Caco-2 (cell line): ENCODE measurements around the gene SRBD1. TPM values are rescaled to one million over a fixed set of nuclear protein-coding genes. Genes with fewer than 3 reads are reported as not detected.

Experiments used
- BruUV-seq: library from RNA; stranded (reverse); fragments of 400-500 nt; replicated peaks from 2 replicates; lab custom pipeline; 2021; lab: Mats Ljungman, UMichigan
- CTCF ChIA-PET: fragments of 300-600 bp; sonication (Branson Sonifier 250); formaldehyde crosslinking; loops from one replicate; lab custom pipeline; 2022; ENCODE audit warnings: antibody characterized with exemption; lab: Charles Lee
- POLR2A ChIA-PET: fragments of 300-600 bp; sonication (Branson Sonifier 250); formaldehyde crosslinking; loops from one replicate; lab custom pipeline; 2022; ENCODE audit warnings: antibody characterized with exemption; lab: Charles Lee
- DNase-seq, 2 experiments: peaks; one replicate each; pipeline versions ENCODE4 v3.0.0 to v3.0.0-alpha.2; 2020 to 2022
- H3K27me3 ChIP-seq: replicated peaks from 2 replicates; pipeline ENCODE4 v1.6.0; 2011; ENCODE audit warnings: low read length; ENCODE audit not compliant: control insufficient read depth, insufficient read depth
- H3K36me3 ChIP-seq: 2 replicates; pipeline ENCODE4 v1.5.1; 2011; ENCODE audit warnings: low read length; ENCODE audit not compliant: control insufficient read depth, insufficient read depth
- H3K4me1 ChIP-seq: fragments of 250-450 bp; sonication (Bioruptor Pico); 2 replicates; pipeline ENCODE4 v1.5.1; 2020; ENCODE audit warnings: mild to moderate bottlenecking
- H3K4me3 ChIP-seq: 2 replicates; pipeline ENCODE4 v1.5.1; 2011; ENCODE audit warnings: low read depth, mild to moderate bottlenecking, control low read depth, low read length
- H3K9me3 ChIP-seq: fragments of 250-450 bp; sonication (Bioruptor Pico); 2 replicates; pipeline ENCODE4 v1.5.1; 2020; ENCODE audit warnings: mild to moderate bottlenecking, moderate library complexity
- H3K27ac Mint-ChIP-seq: one replicate; pipeline ENCODE4 v1.8.0; 2022; ENCODE audit warnings: mixed read lengths; ENCODE audit not compliant: unreplicated experiment
- H3K27me3 Mint-ChIP-seq: one replicate; pipeline ENCODE4 v1.8.0; 2022; ENCODE audit warnings: mixed read lengths; ENCODE audit not compliant: insufficient read depth, unreplicated experiment
- H3K36me3 Mint-ChIP-seq: one replicate; pipeline ENCODE4 v1.8.0; 2022; ENCODE audit warnings: mild to moderate bottlenecking, mixed read lengths; ENCODE audit not compliant: insufficient read depth, unreplicated experiment
- H3K4me1 Mint-ChIP-seq: one replicate; pipeline ENCODE4 v1.8.0; 2022; ENCODE audit warnings: low read depth, mixed read lengths; ENCODE audit not compliant: unreplicated experiment
- H3K4me3 Mint-ChIP-seq: one replicate; pipeline ENCODE4 v1.8.0; 2022; ENCODE audit warnings: mild to moderate bottlenecking, moderate library complexity, mixed read lengths; ENCODE audit not compliant: unreplicated experiment
- H3K9me3 Mint-ChIP-seq: one replicate; pipeline ENCODE4 v1.8.0; 2022; ENCODE audit warnings: mixed read lengths; ENCODE audit not compliant: unreplicated experiment
- CTCF ChIP-seq, 2 experiments: fragments of 200-600 bp in 1 of 2; IDR thresholded peaks; 1 replicate in 1 of 2; 2 replicates in 1 of 2; pipeline versions ENCODE4 v1.5.1 to v1.8.0; 2011 to 2022; ENCODE audit warnings: antibody characterized with exemption in 1 of 2, control low read depth in 1 of 2, inconsistent platforms in 1 of 2, low read depth in 1 of 2, low read length in 1 of 2, mild to moderate bottlenecking in 1 of 2, moderate library complexity in 1 of 2; ENCODE audit not compliant: insufficient read depth in 1 of 2, severe bottlenecking in 1 of 2, unreplicated experiment in 1 of 2
- intact Hi-C: fragments of 100-400 bp; cut with micrococcal nuclease; formaldehyde crosslinking; loops from one replicate; pipeline ENCODE4 v1.10.0; 2022; ENCODE audit not compliant: unreplicated experiment
- total RNA-seq: library from RNA; stranded (reverse); gene quantifications from 2 replicates; pipeline ENCODE4 v1.2.3, GENCODE V29; 2022

Gene SRBD1
- total RNA-seq, 1 experiment from 2014 or later = 15.8 TPM

DNA sequence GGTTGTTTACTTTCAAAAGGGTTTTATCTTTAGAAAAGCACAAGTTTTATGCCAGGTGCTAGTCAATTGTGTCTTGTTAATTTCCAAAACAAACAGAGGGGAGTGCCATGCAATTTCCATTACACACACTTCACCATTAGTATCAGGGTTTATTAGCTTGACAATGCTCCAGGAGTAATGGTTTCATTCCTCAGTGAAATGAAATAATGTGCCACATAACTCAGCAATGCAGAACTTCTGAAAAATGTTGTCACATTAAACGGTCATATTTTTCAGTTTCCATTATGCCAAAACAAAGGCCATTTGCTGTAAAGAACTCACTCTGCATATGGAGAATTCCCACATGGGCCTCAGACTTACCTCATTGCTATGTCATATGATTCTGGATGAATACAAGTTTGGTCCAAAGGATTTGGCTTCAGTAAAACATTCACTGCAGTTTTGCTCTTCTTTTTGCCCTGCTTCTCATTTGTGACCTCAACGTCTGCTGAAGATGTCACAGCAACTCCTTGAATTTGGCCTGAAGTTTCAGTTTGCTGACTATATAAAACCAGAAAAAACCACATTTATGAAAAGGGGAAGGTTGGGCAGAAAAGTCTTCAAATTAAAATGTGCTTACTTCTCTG is 198.2 kb downstream of the SRBD1 start:
- Mint-ChIP-seq H3K27ac (no peak overlapping the region), H3K36me3 (peaks cover 17% of the 10 kb centered on the region), H3K4me1 (no peaks in the 10 kb centered on the region), H3K27me3 (no peaks in the 10 kb centered on the region), H3K9me3 (no peaks in the 10 kb centered on the region), H3K4me3 (no peak overlapping the region)
- no peaks in the 10 kb centered on the region for H3K4me1 ChIP-seq
- no peak for DNase-seq
- intact Hi-C loops = no loop called here
- no peaks in the 10 kb centered on the region for H3K36me3 ChIP-seq
- ChIA-PET CTCF (no interaction called here), POLR2A (no interaction called here)
- no peak for TF ChIP-seq CTCF (IDR thresholded peaks at IDR 0.05; ENCODE audit: insufficient read depth in 1 of 2, low read depth in 1 of 2, low read length in 1 of 2, severe bottlenecking in 1 of 2, unreplicated experiment in 1 of 2)
- BruUV-seq = no TSS peak
- no peaks in the 10 kb centered on the region for H3K9me3 ChIP-seq
- H3K27me3 ChIP-seq = no peaks in the 10 kb centered on the region
- H3K4me3 ChIP-seq = no peak overlapping the region

- no peak overlapping the region for H3K4me3 Mint-ChIP-seq
- H3K9me3 Mint-ChIP-seq = no peaks in the 10 kb centered on the region
- no peak overlapping the region for H3K4me3 ChIP-seq
- BruUV-seq = no TSS peak
- no peak for DNase-seq
- H3K36me3 Mint-ChIP-seq = peaks cover 17% of the 10 kb centered on the region
- CTCF ChIA-PET = no interaction called here
- no peaks in the 10 kb centered on the region for H3K4me1 ChIP-seq
- H3K27me3 ChIP-seq = no peaks in the 10 kb centered on the region
- H3K36me3 ChIP-seq = no peaks in the 10 kb centered on the region
- H3K27me3 Mint-ChIP-seq = no peaks in the 10 kb centered on the region
- H3K9me3 ChIP-seq = no peaks in the 10 kb centered on the region
- H3K4me1 Mint-ChIP-seq = no peaks in the 10 kb centered on the region
- no peak overlapping the region for H3K27ac Mint-ChIP-seq
- no peak for TF ChIP-seq CTCF (IDR thresholded peaks at IDR 0.05; ENCODE audit: insufficient read depth in 1 of 2, low read depth in 1 of 2, low read length in 1 of 2, severe bottlenecking in 1 of 2, unreplicated experiment in 1 of 2)
- POLR2A ChIA-PET = no interaction called here
- intact Hi-C loops = no loop called here
Observed at GRCh38 chr2:45409677-45410076, 201.4 kb downstream of the SRBD1 start.

DNA sequence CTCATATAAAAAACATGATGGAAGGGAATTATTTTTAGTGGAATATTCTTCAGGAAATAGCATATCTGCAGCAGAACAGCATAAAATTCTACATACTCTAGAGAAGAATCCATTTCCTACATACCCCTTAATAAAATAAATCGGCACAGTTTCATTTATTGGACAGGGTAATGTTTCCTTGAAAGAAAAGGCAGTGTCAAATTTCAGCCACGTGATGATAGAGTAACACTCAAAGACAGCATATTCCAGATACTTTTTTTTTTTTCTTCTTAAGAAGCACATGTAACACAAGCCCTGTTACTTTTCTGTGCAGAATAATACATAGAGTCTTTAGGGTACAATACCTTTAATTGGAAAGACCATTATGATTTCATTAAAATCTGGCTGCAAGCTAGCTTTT is 204.4 kb downstream of the SRBD1 start:
- TF ChIP-seq CTCF (IDR thresholded peaks at IDR 0.05; ENCODE audit: insufficient read depth in 1 of 2, low read depth in 1 of 2, low read length in 1 of 2, severe bottlenecking in 1 of 2, unreplicated experiment in 1 of 2) = no peak
- Histone ChIP-seq H3K27me3 (no peaks in the 10 kb centered on the region), H3K9me3 (no peaks in the 10 kb centered on the region), H3K4me3 (no peak overlapping the region), H3K36me3 (no peaks in the 10 kb centered on the region), H3K4me1 (no peaks in the 10 kb centered on the region)
- no peaks in the 10 kb centered on the region for H3K27me3 Mint-ChIP-seq
- ChIA-PET CTCF (interaction anchor here (0.7 kb wide), 1 partner anchor 217 kb away, joined by 3 read pairs; no protein-coding TSS in a partner anchor), POLR2A (no interaction called here)
- no peaks in the 10 kb centered on the region for H3K4me1 Mint-ChIP-seq
- no peaks in the 10 kb centered on the region for H3K9me3 Mint-ChIP-seq
- H3K36me3 Mint-ChIP-seq = peaks cover 11% of the 10 kb centered on the region
- no peak overlapping the region for H3K4me3 Mint-ChIP-seq
- BruUV-seq = no TSS peak
- DNase-seq = no peak
- intact Hi-C loops = no loop called here
- no peak overlapping the region for H3K27ac Mint-ChIP-seq
